GM19035 (cell line): ENCODE measurements around the gene ERGIC1.
"Not testable (repeated sequence)": the region's sequence is repeated elsewhere in the genome, so short reads cannot be mapped to it uniquely, and the experiment has no call there.

Experiments used
- ATAC-seq: cut with Tn5 transposase; IDR thresholded peaks from one replicate; pipeline ENCODE4 v1.9.1; 2021; ENCODE audit not compliant: unreplicated experiment

Gene ERGIC1

GRCh38 chr5:172846249-172846648, 12.2 kb downstream of the ERGIC1 start:
- no peak for ATAC-seq

- ATAC-seq = no peak
Measured at GRCh38 chr5:172846677-172847076, 12.6 kb downstream of the ERGIC1 start.

GRCh38 chr5:172847584-172847983, 13.5 kb downstream of the ERGIC1 start:
- ATAC-seq = not testable (repeated sequence)

- ATAC-seq = no peak
Measured at GRCh38 chr5:172848419-172848818, 14.4 kb downstream of the ERGIC1 start.

GRCh38 chr5:172849606-172850453, 15.8 kb downstream of the ERGIC1 start:
- ATAC-seq = peak; percentile 46

- peak; percentile 3 for ATAC-seq
Measured at GRCh38 chr5:172850454-172850797, 16.4 kb downstream of the ERGIC1 start.

- not testable (repeated sequence) for ATAC-seq
Measured at GRCh38 chr5:172851254-172851653, 17.2 kb downstream of the ERGIC1 start.

- ATAC-seq = no peak
Measured at GRCh38 chr5:172852490-172853354, 18.7 kb downstream of the ERGIC1 start.

- no peak for ATAC-seq
Measured at GRCh38 chr5:172853355-172853975, 19.4 kb downstream of the ERGIC1 start.

- ATAC-seq = no peak
Measured at GRCh38 chr5:172854451-172854871, 20.4 kb downstream of the ERGIC1 start.

- no peak for ATAC-seq
Measured at GRCh38 chr5:172854971-172855370, 20.9 kb downstream of the ERGIC1 start.

GRCh38 chr5:172855597-172856292, 21.7 kb downstream of the ERGIC1 start:
- ATAC-seq = no peak

GRCh38 chr5:172856336-172856735, 22.3 kb downstream of the ERGIC1 start:
- no peak for ATAC-seq

- no peak for ATAC-seq
Measured at GRCh38 chr5:172857982-172858381, 23.9 kb downstream of the ERGIC1 start.

GRCh38 chr5:172858511-172858989, 24.5 kb downstream of the ERGIC1 start:
- no peak for ATAC-seq

GRCh38 chr5:172858990-172859811, 25.1 kb downstream of the ERGIC1 start:
- ATAC-seq = no peak

GRCh38 chr5:172859966-172860365, 25.9 kb downstream of the ERGIC1 start:
- ATAC-seq = no peak

GRCh38 chr5:172860520-172861443, 26.7 kb downstream of the ERGIC1 start:
- no peak for ATAC-seq

- no peak for ATAC-seq
Measured at GRCh38 chr5:172861461-172861860, 27.4 kb downstream of the ERGIC1 start.
